IPS-15b (cell line): ENCODE data around the gene STUB1.

Experiments
- H3K27me3 ChIP-seq: one replicate; pipeline ENCODE4 v1.6.1; 2013; ENCODE audit warnings: low read length; ENCODE audit not compliant: control insufficient read depth, insufficient read depth
- H3K36me3 ChIP-seq: one replicate; pipeline ENCODE4 v1.6.1; 2013; ENCODE audit warnings: low read length; ENCODE audit not compliant: control insufficient read depth, insufficient read depth
- H3K4me1 ChIP-seq: one replicate; pipeline ENCODE4 v1.6.1; 2013; ENCODE audit warnings: mild to moderate bottlenecking, low read length; ENCODE audit not compliant: control insufficient read depth, insufficient read depth
- H3K4me3 ChIP-seq: one replicate; pipeline ENCODE4 v1.5.1; 2013; ENCODE audit warnings: low read depth, low read length
- H3K9ac ChIP-seq: one replicate; pipeline ENCODE4 v1.6.1; 2013; ENCODE audit warnings: low read depth, mild to moderate bottlenecking, low read length
- H3K9me3 ChIP-seq: one replicate; pipeline ENCODE4 v1.6.1; 2013; ENCODE audit warnings: mild to moderate bottlenecking, low read length; ENCODE audit not compliant: control insufficient read depth, insufficient read depth

Gene STUB1

DNA sequence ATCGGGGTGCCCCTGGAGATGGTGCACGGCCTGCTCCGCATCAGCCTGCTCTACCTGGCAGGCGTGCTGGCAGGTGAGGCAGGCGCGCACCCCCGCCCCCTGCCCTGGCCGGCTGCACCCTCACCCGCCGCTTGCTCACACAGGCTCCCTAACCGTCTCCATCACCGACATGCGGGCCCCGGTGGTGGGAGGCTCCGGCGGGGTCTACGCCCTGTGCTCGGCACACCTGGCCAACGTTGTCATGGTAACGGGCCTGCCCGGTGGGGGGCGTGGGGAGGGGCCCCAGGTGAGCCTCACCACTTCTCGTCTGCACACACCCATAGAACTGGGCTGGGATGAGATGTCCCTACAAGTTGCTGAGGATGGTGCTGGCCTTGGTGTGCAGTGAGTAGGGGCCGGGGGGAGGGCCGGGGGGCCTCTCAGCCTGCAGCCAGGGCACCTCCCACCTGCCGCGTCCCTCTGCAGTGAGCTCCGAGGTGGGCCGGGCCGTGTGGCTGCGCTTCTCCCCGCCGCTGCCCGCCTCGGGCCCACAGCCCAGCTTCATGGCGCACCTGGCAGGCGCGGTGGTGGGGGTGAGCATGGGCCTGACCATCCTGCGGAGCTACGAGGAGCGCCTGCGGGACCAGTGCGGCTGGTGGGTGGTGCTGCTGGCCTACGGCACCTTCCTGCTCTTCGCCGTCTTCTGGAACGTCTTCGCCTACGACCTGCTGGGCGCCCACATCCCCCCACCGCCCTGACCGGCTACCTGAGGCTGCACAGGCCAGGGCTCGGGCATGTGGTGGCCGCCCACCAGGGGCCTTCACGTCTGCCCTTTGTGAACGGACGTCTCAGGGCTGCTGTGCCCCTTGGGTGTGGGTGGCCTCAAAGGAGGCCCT, 2.7 kb upstream of the STUB1 start:
- Histone ChIP-seq H3K4me1 (no peaks in the 10 kb centered on the region), H3K36me3 (peaks cover 31% of the 10 kb centered on the region), H3K27me3 (no peaks in the 10 kb centered on the region), H3K9me3 (no peaks in the 10 kb centered on the region), H3K9ac (no peak overlapping the region), H3K4me3 (peak overlapping the region; percentile 24)

DNA sequence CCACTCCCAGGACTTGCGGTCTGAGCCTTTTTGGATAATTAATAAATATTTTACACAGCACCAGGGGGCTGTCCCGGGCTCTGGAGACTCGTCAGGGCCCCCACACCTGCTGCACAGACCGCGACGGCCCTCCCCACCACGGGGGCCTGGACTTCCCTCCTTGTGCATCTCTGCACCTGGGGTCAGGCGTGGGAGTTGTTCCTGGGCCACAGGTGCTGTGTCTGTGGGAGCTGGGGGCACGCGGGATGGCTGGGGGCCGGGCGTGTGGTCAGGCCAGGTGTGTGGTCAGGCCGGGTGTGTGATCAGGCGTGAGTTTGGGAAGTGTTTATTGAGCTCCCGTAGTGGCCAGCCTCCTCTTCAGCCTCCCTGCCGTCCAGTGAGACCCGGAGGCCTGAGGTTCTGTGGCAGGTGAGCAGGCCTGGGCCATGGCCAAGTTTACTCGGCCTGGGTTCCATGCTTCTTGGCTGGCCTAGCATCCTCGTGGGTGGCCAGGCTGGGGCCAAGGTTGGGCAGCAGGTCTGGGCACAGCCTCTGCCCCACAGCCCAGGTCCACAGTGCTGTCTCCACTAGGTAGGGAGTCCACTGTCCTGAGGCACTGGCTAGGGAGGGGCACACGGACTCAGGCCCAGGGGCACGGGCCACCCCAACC, 1.9 kb upstream of the STUB1 start:
- Histone ChIP-seq H3K27me3 (no peaks in the 10 kb centered on the region), H3K36me3 (peaks cover 31% of the 10 kb centered on the region), H3K4me3 (no peak overlapping the region), H3K9ac (no peak overlapping the region), H3K9me3 (no peaks in the 10 kb centered on the region), H3K4me1 (peaks cover 3% of the 10 kb centered on the region)

DNA sequence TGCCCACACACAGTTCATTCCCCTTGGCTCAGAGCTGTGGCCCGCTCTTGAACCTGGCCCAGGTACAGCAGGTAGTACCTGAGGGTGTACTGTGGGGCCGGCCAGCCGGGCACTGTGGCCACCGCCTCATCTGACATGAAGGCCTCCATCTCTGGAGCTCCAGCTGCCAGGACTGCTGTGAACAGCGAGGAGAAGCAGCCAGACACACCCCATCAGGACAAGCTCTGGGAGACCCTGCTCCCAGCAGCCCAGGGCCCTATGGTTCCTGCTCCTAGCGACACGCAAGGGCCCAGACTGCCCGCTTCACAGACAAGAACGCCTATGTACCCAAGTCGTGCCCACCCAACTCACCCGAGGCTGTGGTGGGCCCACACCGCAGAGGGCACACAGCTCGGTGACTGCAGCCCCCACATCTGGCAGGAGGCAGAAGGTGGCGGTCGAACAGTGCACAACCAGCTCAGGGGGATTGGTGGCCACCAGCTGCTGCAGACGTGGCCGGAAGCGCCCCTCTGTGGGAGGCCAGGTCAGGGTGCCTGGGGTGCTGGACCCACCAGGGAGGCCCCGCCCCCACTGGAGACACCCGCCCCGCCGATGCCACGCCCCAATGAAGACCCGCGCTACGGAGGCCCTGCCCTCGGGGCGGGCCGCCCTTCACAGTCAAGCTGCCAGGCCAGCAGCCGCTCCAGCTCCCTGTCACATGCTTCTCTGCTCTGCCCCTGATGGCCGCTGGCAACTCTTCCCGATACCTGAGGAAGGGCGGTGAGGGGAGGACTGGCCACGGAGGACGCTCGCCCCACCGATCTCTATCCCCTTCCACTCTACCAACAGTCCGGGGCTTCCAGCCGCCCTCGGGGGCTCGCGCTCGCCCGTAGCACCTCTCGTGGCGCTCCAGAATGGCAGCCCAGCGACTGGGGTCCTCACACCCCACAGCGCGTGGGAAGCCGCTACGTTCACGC, 1.1 kb upstream of the STUB1 start:
- H3K4me1 ChIP-seq = peaks cover 3% of the 10 kb centered on the region

DNA sequence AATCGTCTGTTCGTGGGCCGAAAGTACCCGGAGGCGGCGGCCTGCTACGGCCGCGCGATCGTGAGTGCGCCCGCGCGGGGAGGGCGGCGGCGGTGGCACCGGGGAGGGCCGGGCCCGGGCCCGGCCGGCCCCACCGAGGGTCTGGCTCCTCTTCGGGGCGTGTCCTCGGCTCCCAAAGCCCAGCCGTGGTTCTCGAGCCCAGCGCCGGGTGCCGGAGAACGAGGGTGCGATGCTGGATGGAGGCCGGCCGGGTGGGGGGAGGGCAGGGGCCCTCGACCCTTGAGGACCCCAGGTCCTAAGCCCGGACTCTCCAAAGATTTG, 375 bp downstream of the STUB1 start:
- peak overlapping the region; percentile 83 for H3K9ac ChIP-seq
- H3K4me1 ChIP-seq = peaks cover 3% of the 10 kb centered on the region
- no peaks in the 10 kb centered on the region for H3K9me3 ChIP-seq
- peaks cover 29% of the 10 kb centered on the region for H3K36me3 ChIP-seq
- H3K4me3 ChIP-seq = peak overlapping the region; percentile 69
- no peaks in the 10 kb centered on the region for H3K27me3 ChIP-seq

More for the DNA sequence above, 1.1 kb upstream of the STUB1 start:
- H3K4me3 ChIP-seq = peak overlapping the region; percentile 73
- H3K27me3 ChIP-seq = no peaks in the 10 kb centered on the region
- peaks cover 26% of the 10 kb centered on the region for H3K36me3 ChIP-seq
- H3K9me3 ChIP-seq = no peaks in the 10 kb centered on the region
- no peak overlapping the region for H3K9ac ChIP-seq

DNA sequence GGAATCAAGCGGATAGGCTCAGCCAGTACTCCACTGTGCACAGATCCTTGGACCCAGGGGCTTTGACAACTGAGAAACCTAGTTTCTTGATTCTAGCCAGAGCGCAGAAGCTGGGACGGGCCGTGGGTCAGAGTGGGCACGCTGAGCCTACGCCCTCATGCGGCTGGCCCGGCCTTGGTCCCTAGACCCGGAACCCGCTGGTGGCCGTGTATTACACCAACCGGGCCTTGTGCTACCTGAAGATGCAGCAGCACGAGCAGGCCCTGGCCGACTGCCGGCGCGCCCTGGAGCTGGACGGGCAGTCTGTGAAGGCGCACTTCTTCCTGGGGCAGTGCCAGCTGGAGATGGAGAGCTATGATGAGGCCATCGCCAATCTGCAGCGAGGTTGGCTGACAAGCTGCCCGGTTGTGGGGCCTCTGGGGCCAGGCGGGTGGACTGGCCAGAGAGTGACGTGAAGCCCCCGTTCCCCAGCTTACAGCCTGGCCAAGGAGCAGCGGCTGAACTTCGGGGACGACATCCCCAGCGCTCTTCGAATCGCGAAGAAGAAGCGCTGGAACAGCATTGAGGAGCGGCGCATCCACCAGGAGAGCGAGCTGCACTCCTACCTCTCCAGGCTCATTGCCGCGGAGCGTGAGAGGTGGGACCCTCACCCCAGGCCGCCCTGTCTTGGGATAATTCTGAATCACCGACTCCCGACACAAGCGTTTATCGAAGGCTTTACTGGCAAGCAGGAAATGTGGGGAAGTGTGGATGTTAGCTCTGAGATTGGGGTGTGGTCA, 946 bp downstream of the STUB1 start:
- Histone ChIP-seq H3K9me3 (no peaks in the 10 kb centered on the region), H3K4me3 (peak overlapping the region; percentile 69), H3K4me1 (peaks cover 3% of the 10 kb centered on the region), H3K9ac (peak overlapping the region; percentile 83), H3K36me3 (peaks cover 32% of the 10 kb centered on the region), H3K27me3 (no peaks in the 10 kb centered on the region)

DNA sequence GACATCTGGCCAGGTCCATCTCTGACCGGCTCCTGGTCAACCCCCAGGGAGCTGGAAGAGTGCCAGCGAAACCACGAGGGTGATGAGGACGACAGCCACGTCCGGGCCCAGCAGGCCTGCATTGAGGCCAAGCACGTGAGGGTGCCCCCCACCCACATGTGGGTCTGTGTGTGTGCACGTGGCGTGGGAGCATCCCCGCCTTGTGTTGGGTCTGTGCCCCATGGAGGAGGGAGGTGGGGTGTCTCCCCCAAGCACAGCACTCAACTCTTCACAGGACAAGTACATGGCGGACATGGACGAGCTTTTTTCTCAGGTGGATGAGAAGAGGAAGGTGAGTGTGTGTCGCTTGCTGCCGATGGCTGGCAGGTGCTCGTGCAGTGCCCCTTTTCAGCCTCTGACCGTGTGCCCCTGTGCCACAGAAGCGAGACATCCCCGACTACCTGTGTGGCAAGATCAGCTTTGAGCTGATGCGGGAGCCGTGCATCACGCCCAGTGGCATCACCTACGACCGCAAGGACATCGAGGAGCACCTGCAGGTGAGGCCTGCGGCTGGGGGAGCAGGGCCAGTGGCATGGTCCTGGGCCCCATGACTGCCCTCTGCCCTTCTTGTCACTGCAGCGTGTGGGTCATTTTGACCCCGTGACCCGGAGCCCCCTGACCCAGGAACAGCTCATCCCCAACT, 1.7 kb downstream of the STUB1 start:
- H3K4me1 ChIP-seq = peaks cover 3% of the 10 kb centered on the region
- H3K9ac ChIP-seq = no peak overlapping the region
- no peaks in the 10 kb centered on the region for H3K9me3 ChIP-seq
- H3K27me3 ChIP-seq = no peaks in the 10 kb centered on the region
- peak overlapping the region; percentile 69 for H3K4me3 ChIP-seq
- H3K36me3 ChIP-seq = peaks cover 39% of the 10 kb centered on the region

DNA sequence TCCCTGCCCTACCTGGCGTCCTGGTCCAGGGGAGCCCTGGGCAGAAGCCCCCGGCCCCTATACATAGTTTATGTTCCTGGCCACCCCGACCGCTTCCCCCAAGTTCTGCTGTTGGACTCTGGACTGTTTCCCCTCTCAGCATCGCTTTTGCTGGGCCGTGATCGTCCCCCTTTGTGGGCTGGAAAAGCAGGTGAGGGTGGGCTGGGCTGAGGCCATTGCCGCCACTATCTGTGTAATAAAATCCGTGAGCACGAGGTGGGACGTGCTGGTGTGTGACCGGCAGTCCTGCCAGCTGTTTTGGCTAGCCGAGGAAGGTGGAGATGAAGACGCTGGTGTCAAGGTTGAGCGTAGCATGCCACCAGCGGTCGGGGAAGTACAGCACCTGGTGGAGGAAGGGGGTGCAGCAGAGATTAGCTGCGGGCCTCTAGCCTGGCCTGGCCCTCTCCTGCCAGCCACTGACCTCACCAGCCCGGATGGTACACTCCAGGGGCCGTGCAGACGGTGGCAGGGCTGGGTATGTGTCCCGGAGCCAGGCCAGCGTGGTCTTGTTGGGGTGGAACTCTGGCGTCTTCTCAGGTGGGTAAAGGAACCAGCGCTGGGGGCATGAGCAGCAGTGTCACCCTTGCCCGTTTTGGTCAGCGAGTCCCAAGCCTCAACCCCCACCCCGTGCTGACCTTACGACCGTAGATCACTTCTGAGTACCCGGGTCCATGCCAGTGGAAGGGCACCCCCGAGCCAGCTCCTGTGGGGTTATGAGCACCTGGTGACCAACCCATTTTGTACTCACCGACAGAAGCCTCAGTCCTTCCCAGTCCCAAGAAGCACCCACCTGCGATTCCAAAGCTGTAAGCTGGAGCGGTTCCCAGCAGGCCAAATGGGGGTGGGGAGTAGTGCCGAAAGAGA, 2.5 kb downstream of the STUB1 start:
- H3K9me3 ChIP-seq = no peaks in the 10 kb centered on the region
- no peaks in the 10 kb centered on the region for H3K27me3 ChIP-seq
- peak overlapping the region; percentile 75 for H3K4me3 ChIP-seq
- H3K4me1 ChIP-seq = peaks cover 3% of the 10 kb centered on the region
- H3K9ac ChIP-seq = no peak overlapping the region
- H3K36me3 ChIP-seq = peaks cover 39% of the 10 kb centered on the region

DNA sequence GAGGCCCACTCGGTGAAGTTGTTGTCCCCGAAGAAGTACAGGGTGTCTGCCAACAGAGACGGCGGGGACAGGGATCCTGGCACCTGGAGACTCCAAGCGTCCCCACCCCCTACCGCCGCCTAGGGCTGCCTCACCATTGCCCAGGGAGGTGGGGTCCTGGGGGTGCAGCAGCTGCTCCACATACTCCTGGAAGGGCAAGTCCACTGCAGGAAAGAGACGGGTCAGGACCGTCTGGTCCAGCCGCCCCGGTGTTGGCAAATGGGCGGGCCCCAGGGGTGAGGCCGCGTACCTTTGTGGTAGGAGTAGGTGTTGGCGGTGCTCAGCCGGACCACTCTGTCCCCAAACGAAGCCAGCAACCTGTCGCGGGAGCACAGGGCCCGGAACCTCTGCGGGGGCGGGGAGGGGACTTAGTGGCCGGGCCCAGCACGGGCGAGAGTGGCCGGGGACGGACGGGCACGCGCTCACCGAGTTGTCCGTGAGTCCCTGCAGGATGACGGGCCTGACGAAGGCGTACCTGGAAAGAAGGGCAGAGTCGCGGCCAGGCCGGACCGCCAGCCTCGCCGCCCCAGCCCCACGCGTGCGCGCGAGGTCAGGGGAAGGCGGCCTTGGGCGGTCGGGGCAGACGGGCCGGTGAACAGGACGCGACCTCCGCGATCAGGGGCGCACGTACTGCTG, 3.3 kb downstream of the STUB1 start:
- peak overlapping the region; percentile 70 for H3K9ac ChIP-seq
- H3K4me1 ChIP-seq = peaks cover 3% of the 10 kb centered on the region
- peaks cover 39% of the 10 kb centered on the region for H3K36me3 ChIP-seq
- no peaks in the 10 kb centered on the region for H3K9me3 ChIP-seq
- H3K4me3 ChIP-seq = peak overlapping the region; percentile 75
- H3K27me3 ChIP-seq = no peaks in the 10 kb centered on the region

DNA sequence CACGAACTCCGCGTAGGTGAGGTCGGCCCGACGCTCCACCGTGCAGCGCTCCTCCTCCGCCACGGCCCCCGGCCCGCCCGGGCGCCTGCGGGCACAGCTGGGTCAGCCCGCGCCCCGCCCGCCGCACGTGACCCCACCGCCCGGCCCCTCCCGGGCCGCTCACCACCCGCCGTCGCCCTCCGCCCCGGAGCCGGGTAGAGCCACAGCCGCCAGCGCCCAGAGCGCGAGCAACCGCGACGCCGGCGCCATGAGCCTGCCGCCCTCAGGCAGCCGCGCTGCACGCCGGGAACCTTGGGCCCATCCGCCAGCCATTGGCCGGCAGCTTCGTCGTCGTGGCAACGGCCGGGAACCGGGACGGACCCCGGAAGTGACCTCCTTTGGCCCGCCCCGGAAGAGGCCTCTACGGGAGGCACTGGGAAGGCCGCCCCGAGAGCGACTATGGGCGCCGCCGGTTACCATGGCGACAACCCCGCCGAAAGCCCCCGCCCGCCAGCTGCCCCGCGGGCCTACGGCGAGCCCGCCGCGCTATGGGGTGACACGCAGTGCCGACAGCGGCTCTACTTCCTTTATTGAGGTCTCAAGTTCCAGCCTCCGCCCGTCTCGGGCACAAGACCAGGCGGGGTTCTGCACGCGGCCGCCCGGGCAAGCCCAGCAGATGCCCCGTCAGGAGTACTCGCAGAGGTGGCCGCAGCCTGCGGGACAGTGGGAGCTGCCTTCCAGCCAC, 4.0 kb downstream of the STUB1 start, which contains the start of gene JMJD8:
JMJD8 (minus strand) TSS at position 264 of the 724 bp plus-strand sequence; CDS start at position 249, 15 bp downstream.
- peak within 1 kb of the TSS; percentile 70 for H3K9ac ChIP-seq
- H3K9me3 ChIP-seq = no peaks in the 10 kb centered on the region
- H3K4me1 ChIP-seq = peaks cover 3% of the 10 kb centered on the region
- H3K36me3 ChIP-seq = peaks cover 39% of the 10 kb centered on the region
- H3K4me3 ChIP-seq = peak within 1 kb of the TSS; percentile 75
- H3K27me3 ChIP-seq = no peaks in the 10 kb centered on the region
